ENCODE data around the gene DNAJB1. TPM values are rescaled to one million over a fixed set of nuclear protein-coding genes. Genes with fewer than 3 reads are reported as not detected.
A peak's percentile ranks its signal among the peaks of the same experiment; 100 is the strongest.

The DNAJB1 gene
- total and polyA plus RNA-seq, 2 of the 13 experiments (the other 11 are each of a cell fraction or from before 2014, with no cell fraction given): 87.5 to 97.3 TPM

DNA sequence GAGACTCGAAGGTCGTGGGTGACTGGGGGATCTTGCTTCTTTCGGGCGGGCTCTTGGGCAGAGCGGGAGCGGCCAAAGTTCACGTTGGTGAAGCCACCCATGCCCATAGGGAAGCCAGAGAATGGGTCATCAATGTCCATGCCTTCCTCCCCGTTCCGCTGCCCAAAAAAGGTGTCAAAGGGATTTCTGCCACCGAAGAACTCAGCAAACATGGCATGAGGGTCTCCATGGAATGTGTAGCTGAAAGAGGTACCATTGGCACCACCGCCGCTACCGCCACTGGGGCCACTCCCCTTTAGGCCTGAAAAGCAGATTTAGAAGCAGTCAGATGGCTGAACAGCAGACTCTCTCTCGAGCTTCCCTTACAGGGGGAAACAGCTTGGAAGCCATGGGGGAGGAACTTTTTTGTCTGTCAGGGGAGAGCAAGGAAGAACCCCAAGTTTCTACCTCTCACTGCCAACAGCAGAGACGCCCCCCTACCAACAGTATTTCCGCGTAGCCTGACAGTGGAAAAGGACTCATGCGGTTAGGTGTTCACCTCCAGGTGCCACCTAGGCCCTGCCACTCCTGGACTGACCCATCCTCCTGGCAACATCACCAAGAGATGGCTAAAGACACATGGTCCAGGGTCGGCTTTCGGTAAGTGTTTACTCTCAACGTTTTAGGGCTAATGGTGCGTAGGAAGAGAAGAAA lies 1.3 kb downstream of the DNAJB1 start (continued):
- TF ChIP-seq HDAC1 (CRISPR knock-in tag; IDR thresholded peaks at IDR 0.05) (no peak), ADNP (CRISPR knock-in tag; IDR thresholded peaks at IDR 0.05) (no peak), ZKSCAN1 (IDR thresholded peaks at IDR 0.05; ENCODE audit: low read length) (no peak), FOXO1 (CRISPR knock-in tag; IDR thresholded peaks at IDR 0.05) (no peak), MIER2 (CRISPR knock-in tag; IDR thresholded peaks at IDR 0.05) (no peak), RARA (CRISPR knock-in tag; IDR thresholded peaks at IDR 0.05) (0 out of 2 replicates have a peak, but pooled peaks have one; percentile 14), REPIN1 (CRISPR knock-in tag; IDR thresholded peaks at IDR 0.05; ENCODE audit: borderline replicate concordance, low read depth) (no peak), MEF2D (CRISPR knock-in tag; IDR thresholded peaks at IDR 0.05) (no peak), ZNF546 (CRISPR knock-in tag; conservative IDR thresholded peaks at IDR 0.05) (0 out of 2 replicates have a peak, but pooled peaks have one; percentile 4), ZNF607 (CRISPR knock-in tag; IDR thresholded peaks at IDR 0.05; ENCODE audit: borderline replicate concordance) (no peak), ZNF138 (CRISPR knock-in tag; IDR thresholded peaks at IDR 0.05; ENCODE audit: low read depth) (no peak), POLR2A (IDR thresholded peaks at IDR 0.05; ENCODE audit: insufficient read depth in 1 of 2, low read depth in 2 of 2, low read length in 2 of 2) (no peak; a peak in 1 of 4 replicates), ZMAT3 (CRISPR knock-in tag; conservative IDR thresholded peaks at IDR 0.05) (no peak), ZNF143 (CRISPR knock-in tag; IDR thresholded peaks at IDR 0.05) (no peak)
- TF ChIP-seq, protein P1, sequence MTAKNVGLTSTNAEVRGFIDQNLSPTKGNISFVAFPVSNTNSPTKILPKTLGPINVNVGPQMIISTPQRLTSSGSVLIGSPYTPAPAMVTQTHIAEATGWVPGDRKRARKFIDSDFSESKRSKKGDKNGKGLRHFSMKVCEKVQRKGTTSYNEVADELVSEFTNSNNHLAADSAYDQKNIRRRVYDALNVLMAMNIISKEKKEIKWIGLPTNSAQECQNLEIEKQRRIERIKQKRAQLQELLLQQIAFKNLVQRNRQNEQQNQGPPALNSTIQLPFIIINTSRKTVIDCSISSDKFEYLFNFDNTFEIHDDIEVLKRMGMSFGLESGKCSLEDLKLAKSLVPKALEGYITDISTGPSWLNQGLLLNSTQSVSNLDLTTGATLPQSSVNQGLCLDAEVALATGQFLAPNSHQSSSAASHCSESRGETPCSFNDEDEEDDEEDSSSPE (CRISPR knock-in tag; IDR thresholded peaks at IDR 0.05): no peak
- TF ChIP-seq, protein P2, sequence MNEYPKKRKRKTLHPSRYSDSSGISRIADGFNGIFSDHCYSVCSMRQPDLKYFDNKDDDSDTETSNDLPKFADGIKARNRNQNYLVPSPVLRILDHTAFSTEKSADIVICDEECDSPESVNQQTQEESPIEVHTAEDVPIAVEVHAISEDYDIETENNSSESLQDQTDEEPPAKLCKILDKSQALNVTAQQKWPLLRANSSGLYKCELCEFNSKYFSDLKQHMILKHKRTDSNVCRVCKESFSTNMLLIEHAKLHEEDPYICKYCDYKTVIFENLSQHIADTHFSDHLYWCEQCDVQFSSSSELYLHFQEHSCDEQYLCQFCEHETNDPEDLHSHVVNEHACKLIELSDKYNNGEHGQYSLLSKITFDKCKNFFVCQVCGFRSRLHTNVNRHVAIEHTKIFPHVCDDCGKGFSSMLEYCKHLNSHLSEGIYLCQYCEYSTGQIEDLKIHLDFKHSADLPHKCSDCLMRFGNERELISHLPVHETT (CRISPR knock-in tag; conservative IDR thresholded peaks at IDR 0.05): no peak
- TF ChIP-seq, protein P3, sequence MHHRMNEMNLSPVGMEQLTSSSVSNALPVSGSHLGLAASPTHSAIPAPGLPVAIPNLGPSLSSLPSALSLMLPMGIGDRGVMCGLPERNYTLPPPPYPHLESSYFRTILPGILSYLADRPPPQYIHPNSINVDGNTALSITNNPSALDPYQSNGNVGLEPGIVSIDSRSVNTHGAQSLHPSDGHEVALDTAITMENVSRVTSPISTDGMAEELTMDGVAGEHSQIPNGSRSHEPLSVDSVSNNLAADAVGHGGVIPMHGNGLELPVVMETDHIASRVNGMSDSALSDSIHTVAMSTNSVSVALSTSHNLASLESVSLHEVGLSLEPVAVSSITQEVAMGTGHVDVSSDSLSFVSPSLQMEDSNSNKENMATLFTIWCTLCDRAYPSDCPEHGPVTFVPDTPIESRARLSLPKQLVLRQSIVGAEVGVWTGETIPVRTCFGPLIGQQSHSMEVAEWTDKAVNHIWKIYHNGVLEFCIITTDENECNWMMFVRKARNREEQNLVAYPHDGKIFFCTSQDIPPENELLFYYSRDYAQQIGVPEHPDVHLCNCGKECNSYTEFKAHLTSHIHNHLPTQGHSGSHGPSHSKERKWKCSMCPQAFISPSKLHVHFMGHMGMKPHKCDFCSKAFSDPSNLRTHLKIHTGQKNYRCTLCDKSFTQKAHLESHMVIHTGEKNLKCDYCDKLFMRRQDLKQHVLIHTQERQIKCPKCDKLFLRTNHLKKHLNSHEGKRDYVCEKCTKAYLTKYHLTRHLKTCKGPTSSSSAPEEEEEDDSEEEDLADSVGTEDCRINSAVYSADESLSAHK (CRISPR knock-in tag; IDR thresholded peaks at IDR 0.05; ENCODE audit: borderline replicate concordance): no peak
- TF ChIP-seq, protein P4, sequence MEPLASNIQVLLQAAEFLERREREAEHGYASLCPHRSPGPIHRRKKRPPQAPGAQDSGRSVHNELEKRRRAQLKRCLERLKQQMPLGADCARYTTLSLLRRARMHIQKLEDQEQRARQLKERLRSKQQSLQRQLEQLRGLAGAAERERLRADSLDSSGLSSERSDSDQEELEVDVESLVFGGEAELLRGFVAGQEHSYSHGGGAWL (CRISPR knock-in tag; IDR thresholded peaks at IDR 0.05): 0 out of 2 replicates have a peak, but pooled peaks have one; percentile 41
- TF ChIP-seq, protein P5, sequence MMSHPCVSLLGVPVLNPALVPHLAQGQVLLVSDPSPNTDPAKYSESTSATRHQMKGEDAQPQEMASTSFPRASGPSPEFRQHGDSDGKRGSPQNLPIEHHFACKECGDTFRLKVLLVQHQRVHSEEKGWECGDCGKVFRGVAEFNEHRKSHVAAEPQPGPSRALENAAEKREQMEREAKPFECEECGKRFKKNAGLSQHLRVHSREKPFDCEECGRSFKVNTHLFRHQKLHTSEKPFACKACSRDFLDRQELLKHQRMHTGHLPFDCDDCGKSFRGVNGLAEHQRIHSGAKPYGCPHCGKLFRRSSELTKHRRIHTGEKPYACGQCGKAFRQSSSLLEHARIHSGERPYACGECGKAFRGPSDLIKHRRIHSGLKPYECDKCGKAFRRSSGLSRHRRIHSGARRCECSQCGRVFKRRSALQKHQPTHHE (CRISPR knock-in tag; IDR thresholded peaks at IDR 0.05; ENCODE audit: borderline replicate concordance): no peak
- TF ChIP-seq, protein P6, sequence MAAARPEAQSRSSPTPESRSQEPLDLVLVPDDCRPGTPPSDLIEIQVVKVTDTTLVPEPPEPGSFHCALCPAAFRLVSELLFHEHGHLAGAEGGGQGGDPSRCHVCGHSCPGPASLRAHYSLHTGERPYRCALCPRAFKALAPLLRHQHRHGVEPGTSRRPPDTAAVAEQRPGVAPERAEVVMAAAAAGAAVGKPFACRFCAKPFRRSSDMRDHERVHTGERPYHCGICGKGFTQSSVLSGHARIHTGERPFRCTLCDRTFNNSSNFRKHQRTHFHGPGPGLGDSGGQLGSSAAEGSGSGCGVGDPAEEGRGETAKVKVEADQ (CRISPR knock-in tag; IDR thresholded peaks at IDR 0.05; ENCODE audit: borderline replicate concordance): no peak
- TF ChIP-seq, protein P7, sequence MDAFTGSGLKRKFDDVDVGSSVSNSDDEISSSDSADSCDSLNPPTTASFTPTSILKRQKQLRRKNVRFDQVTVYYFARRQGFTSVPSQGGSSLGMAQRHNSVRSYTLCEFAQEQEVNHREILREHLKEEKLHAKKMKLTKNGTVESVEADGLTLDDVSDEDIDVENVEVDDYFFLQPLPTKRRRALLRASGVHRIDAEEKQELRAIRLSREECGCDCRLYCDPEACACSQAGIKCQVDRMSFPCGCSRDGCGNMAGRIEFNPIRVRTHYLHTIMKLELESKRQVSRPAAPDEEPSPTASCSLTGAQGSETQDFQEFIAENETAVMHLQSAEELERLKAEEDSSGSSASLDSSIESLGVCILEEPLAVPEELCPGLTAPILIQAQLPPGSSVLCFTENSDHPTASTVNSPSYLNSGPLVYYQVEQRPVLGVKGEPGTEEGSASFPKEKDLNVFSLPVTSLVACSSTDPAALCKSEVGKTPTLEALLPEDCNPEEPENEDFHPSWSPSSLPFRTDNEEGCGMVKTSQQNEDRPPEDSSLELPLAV (CRISPR knock-in tag; conservative IDR thresholded peaks at IDR 0.05; ENCODE audit: low read depth): no peak
